GM18507 (cell line): ENCODE measurements around the gene HYI.
"Not testable (repeated sequence)": the region's sequence is repeated elsewhere in the genome, so short reads cannot be mapped to it uniquely, and the experiment has no call there.

Experiments used
- DNase-seq: peaks from one replicate; pipeline ENCODE4 v3.0.0; 2011; ENCODE audit warnings: low read depth; ENCODE audit not compliant: insufficient read length; ENCODE audit errors: extremely low spot score
- FAIRE-seq: peaks from 2 replicates; lab custom pipeline; 2011; peaks lifted over from hg19 to GRCh38; lab: Jason Lieb, UNC

Gene HYI

DNA sequence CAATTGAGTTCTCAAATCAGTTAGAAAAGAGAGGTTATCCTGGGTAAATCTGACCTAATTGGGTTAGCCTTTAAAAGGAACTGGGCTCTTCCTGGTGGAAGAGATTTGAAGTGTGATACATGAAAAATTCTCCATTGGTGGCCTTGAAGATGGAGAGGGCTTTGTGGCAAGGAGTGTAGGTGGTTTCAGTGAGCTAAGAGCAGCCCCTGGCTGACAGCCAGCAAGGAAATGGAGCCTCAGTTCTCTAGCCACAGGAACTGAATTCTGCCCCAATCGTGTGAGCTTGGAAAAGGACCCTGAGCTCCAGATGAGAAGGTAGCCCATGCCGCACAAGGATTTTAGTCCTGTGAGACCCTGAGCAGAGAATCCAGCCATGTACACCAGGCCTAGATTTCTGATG, 12.7 kb upstream of the HYI start:
- FAIRE-seq (no peak), DNase-seq (no peak)

GRCh38 chr1:43465505-43466067, 11.9 kb upstream of the HYI start:
- FAIRE-seq (no peak), DNase-seq (no peak)

DNA sequence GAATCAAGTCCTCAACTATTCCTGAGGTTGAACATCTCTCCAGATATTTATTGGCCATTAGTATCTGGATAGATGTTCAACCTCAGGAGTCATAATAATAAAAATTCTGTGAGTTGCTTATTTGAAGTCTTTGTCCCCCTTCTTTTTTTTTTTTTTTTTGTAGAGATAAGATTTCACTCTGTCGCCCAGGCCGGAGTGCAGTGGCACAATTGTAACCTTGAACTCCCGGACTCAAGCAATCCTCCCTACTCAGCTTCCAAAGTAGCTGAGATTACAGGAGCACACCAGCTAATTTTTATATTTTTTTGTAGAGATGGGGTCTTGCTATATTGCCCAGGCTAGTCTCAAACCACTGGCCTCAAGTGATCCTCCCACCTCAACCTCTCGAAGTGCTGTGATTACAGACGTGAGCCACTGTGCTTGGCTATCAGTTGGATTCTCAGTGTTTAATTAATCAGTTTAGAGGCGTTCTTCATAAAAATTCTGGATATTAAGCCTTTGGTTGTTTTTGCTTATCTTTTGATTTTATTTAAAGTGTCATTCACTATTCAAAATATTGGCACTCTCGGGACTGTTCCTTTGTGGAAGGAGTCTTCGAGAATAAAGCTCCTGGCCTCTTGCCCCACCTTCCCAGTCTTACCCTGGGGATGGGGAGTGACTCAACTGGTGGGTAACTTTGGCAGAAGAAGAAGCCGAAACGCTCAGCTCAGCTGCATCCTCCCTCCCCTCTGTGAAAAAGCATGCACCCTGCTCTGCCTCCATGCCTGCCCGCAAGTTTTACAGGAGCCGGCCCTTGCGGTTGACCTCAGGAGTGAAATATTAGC, 11.2 kb upstream of the HYI start:
- no peak for DNase-seq

GRCh38 chr1:43463479-43463878, 9.7 kb upstream of the HYI start:
- FAIRE-seq: no peak
- no peak for DNase-seq

More for the DNA sequence above, 11.2 kb upstream of the HYI start:
- no peak for FAIRE-seq

GRCh38 chr1:43460988-43461693, 7.4 kb upstream of the HYI start:
- DNase-seq: no peak
- no peak for FAIRE-seq

DNA sequence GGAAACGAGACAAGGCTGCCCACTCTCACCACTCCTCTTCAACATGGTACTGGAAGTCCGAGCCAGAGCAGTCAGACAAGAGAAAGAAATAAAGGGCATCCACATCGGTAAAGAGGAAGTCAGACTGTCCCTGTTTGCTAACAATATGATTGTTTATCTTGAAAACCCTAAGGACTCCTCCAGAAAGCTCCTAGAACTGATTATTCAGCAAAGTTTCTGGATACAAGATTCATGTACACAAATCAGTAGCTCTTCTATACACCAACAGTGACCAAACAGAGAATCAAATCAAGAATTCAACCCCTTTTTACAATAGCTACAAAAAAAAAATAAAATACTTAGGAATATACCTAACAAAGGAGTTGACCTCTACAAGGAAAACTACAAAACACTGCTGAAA, 4.6 kb upstream of the HYI start:
- DNase-seq, FAIRE-seq: not testable (repeated sequence)

GRCh38 chr1:43455213-43455889, 1.6 kb upstream of the HYI start:
- no peak for FAIRE-seq
- no peak for DNase-seq

GRCh38 chr1:43454270-43455011, 710 bp upstream of the HYI start:
- peak; percentile 68 for FAIRE-seq

DNA sequence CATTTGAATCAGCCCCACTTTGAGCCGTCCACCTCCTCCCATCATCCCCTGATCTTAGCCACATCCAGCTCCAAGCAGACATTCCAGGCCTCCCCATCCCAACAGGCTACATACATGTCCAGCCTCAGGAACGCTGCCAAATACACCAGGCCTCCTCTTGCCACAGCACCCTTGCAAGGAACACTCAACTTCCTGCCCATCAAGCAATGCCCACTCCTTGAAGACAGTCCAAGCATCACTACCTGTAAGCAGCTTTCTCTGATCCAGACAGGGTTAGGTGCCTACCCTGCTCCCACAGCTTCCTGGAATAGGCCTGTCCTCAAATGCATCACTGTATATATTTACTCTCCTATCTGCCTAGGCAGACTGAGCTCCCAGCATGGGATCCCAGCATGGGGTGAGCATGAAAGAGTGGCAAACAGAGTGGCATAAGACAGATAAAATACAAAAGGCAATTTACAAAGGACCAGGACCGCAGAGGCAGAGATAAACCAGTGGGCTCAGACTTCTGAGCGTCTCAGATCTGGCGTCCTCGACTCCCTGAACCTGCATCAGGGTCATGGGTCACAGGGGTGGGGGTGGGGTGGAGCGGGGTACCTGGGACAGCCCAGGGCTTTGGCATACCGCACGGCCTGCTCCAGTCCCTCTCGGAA, 816 bp downstream of the HYI start:
- FAIRE-seq: no peak

More at GRCh38 chr1:43454270-43455011, 710 bp upstream of the HYI start:
- peak; percentile 45 for DNase-seq

GRCh38 chr1:43451701-43452532, 1.8 kb downstream of the HYI start:
- no peak for FAIRE-seq

More for the DNA sequence above, 816 bp downstream of the HYI start:
- no peak for DNase-seq

DNA sequence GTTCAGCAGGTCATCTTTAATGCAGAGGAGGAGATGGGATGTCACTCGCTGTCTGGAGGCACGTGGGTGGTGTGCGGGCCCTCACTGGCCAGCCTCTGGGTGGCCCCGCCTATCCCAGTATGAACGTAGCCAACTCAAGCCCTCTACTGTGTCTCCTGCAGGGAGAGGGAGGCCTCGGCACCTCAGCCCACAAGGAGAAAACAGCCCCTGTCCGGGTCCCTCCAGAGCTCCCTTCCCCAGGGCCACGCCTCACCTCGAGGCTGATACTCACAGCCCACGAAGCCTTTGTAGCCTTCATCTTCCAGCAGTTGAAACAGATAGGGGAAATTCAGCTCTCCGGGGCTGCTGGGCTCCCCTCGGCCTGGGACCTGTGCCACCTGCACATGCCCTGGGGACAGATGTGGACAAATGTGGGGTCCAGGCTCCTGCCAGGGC, 2.6 kb downstream of the HYI start:
- FAIRE-seq: no peak
- DNase-seq: no peak

More at GRCh38 chr1:43451701-43452532, 1.8 kb downstream of the HYI start:
- no peak for DNase-seq

GRCh38 chr1:43450251-43450941, 3.3 kb downstream of the HYI start:
- no peak for DNase-seq
- FAIRE-seq: no peak

DNA sequence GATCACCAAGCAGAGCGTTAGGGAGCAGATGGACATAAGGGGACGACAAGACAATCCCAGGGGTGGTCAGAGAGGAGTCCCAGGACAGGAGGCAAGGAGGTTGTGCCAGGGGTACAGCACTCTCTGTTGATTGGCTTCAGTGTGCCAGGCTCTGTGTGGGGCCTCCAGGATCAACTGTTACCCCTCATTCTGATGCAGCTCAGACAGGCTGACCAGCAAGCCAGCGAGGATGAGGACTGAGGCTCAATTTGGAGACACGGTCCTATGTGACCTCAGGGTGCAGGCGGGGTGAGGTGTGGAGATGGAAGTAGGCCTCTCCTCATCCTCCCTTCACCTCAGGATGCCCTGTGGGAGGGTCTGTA, 4.0 kb downstream of the HYI start:
- FAIRE-seq (no peak), DNase-seq (no peak)

DNA sequence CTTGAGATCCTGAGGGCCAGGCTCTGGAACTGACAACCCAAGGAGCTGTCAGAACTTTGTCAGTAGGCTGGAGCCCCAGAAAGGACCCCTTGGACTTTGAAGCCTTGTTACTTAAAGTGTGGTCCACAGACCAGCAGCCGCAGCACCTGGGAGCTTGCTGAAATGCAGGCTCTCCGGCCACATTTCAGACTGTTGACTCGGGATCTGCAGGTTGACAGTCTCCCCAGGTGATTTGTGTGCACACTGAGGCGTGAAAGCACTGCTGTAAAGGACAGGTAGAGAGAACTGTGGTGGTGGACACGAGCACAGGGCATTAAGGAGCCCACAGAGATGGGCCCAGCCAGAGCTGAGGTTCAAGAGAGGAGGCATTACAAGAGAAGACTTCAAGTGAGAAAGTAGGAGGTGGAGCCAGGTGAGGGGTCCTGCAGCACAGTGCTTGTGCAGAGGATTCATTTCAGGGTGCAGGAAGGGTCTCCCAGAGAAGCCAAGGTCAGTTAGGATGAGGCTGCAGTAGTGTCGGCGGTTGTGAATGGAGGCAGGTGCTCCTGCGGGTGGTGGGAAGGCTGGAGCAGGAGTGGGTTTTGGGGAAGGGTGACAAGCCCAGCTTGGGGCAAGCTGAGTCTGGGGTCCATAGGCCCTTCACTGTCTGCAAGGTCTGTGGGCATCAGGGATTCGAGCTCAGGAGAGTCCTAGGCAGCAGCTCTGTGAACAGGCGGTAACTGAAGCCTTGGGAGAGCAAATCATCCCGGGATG, 4.6 kb downstream of the HYI start:
- DNase-seq: no peak
- FAIRE-seq: no peak

DNA sequence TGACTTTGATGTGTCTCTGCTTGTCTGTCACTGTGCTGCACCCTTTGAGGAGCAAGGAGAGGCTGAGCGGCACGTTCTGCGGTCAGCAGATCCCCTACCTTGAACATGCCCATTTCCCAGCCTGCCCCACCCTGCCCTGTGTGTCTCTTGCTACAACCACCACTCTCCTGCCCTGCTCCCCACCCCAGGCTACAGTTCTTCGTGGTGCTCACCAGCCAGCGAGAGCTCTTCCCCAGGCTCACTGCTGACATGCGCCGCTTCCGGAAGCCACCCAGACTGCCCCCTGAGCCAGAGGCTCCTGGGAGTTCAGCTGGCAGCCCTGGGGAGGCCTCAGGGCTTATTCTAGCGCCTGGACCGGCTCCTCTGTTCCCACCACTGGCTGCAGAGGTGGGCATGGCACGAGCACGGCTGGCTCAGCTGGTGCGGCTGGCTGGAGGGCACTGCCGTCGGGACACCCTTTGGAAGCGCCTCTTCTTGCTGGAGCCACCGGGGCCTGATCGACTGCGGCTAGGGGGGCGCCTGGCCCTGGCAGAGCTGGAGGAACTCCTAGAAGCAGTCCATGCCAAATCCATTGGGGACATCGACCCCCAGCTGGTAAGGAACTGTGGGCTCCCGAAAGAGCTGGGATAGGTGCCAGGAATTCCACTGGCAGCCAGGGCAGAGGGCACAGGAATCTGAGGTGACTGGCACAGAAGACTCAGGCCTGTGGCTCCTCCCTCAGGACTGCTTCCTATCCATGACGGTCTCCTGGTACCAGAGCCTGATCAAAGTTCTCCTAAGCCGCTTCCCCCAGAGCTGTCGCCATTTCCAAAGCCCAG, 5.6 kb downstream of the HYI start:
- FAIRE-seq (no peak), DNase-seq (no peak)
